Cardiac fibroblast (primary cell): Measurements from ENCODE around the gene ROPN1L.

Experiments
- DNase-seq, 2 donors: peaks; one replicate each; pipeline versions ENCODE4 v3.0.0 to v3.0.0-alpha.2; 2010; ENCODE audit warnings: low read depth in 2 of 2
- H3K4me3 ChIP-seq, 2 donors: replicated peaks in 1 of 2; 1 replicate in 1 of 2; 2 replicates in 1 of 2; pipeline ENCODE4 v1.5.1; 2011; ENCODE audit warnings: low read depth in 2 of 2, low read length in 2 of 2, mild to moderate bottlenecking in 2 of 2, moderate library complexity in 1 of 2
- TF ChIP-seq, protein P1 (sequence below): IDR thresholded peaks from one replicate; pipeline ENCODE4 v1.5.1; 2011; ENCODE audit warnings: low read depth, mild to moderate bottlenecking, low read length, inconsistent platforms

ROPN1L gene

GRCh38 chr5:10498350-10498749 is 56.7 kb downstream of the ROPN1L start:
- no peak for DNase-seq
- TF ChIP-seq, protein P1, sequence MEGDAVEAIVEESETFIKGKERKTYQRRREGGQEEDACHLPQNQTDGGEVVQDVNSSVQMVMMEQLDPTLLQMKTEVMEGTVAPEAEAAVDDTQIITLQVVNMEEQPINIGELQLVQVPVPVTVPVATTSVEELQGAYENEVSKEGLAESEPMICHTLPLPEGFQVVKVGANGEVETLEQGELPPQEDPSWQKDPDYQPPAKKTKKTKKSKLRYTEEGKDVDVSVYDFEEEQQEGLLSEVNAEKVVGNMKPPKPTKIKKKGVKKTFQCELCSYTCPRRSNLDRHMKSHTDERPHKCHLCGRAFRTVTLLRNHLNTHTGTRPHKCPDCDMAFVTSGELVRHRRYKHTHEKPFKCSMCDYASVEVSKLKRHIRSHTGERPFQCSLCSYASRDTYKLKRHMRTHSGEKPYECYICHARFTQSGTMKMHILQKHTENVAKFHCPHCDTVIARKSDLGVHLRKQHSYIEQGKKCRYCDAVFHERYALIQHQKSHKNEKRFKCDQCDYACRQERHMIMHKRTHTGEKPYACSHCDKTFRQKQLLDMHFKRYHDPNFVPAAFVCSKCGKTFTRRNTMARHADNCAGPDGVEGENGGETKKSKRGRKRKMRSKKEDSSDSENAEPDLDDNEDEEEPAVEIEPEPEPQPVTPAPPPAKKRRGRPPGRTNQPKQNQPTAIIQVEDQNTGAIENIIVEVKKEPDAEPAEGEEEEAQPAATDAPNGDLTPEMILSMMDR = no peak
- no peak overlapping the region for H3K4me3 ChIP-seq

GRCh38 chr5:10499066-10499465 is 57.4 kb downstream of the ROPN1L start:
- H3K4me3 ChIP-seq = no peak overlapping the region
- DNase-seq = no peak
- TF ChIP-seq, protein P1 = no peak

DNA sequence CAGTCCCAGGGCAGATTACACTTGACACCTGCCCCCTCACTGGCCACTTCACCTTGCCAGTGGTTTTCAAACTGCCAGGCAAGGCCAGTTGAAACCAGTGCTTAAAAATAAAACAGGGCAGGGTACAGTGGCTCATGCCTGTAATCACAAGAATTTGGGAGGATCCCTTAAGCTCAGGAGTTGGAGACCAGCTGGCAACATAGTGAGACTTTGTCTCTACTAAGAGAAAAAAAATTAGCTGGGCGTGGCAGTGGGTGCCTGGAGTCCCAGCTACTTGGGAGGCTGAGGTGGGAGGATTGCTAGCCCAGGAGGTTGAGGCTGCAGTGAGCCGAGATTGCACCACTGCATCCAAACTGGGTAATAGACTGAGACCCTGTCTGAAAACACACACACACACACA is 58.1 kb downstream of the ROPN1L start:
- H3K4me3 ChIP-seq = no peak overlapping the region
- DNase-seq = no peak
- TF ChIP-seq, protein P1 = no peak

- no peak for DNase-seq
- TF ChIP-seq, protein P1 = no peak
- H3K4me3 ChIP-seq = no peak overlapping the region
Observed at GRCh38 chr5:10500669-10501068, 59.0 kb downstream of the ROPN1L start.

DNA sequence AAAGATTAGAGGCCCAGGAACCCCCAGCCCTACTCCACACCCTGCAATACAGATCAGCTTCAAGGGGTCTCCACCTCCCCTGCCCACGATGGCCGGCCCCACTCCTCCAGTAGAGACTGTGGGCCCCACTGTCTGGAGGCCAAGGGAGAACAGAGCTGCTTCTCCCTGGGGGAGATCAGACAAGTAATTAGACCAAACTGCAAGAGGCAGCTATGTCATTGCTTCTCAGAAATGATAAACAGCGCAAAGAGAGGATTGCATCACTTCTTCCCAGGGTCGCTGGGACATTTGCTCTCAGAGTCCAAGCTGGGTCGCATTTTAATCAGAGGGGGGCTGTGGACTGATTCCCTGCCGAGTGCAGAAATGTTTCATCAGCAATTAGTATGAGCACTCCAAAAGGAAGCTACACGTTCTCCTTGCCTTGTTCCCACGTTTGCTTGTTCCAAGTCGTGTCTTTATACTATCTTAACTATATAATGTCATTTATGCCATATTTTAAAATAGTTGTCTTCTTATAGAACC is 59.9 kb downstream of the ROPN1L start:
- no peak overlapping the region for H3K4me3 ChIP-seq
- DNase-seq = peak in 1 of 2 donors; percentile 51
- TF ChIP-seq, protein P1 = no peak

GRCh38 chr5:10502130-10502529 is 60.5 kb downstream of the ROPN1L start:
- TF ChIP-seq, protein P1 = no peak
- DNase-seq = no peak
- no peak overlapping the region for H3K4me3 ChIP-seq

- H3K4me3 ChIP-seq = no peak overlapping the region
- no peak for DNase-seq
- TF ChIP-seq, protein P1 = no peak
Observed at GRCh38 chr5:10502578-10502977, 60.9 kb downstream of the ROPN1L start.
